K562 (cell line): ENCODE data around the gene CYP46A1. TPM values are rescaled to one million over a fixed set of nuclear protein-coding genes. Genes with fewer than 3 reads are reported as not detected.

Experiments used
- ATAC-seq: fragments of 200-7000 bp; cut with Tn5 transposase; 3 replicates; pipeline ENCODE4 v1.9.1; 2020; ENCODE audit warnings: moderate library complexity
- BruUV-seq: library from RNA; stranded (reverse); fragments of 400-500 nt; replicated peaks from 2 replicates; lab custom pipeline; 2021; lab: Mats Ljungman, UMichigan
- CTCF ChIA-PET: fragments of 300-600 bp; formaldehyde crosslinking; extraction: SDS; loops from one replicate; lab custom pipeline; 2021; ENCODE audit warnings: low intra/inter-chr PET ratio; lab: Yijun Ruan, JAX
- POLR2A ChIA-PET: fragments of 300-600, 350-650 bp; sonication (Branson Sonifier 250); formaldehyde crosslinking; extraction: SDS; loops from one replicate; lab custom pipeline; 2021; ENCODE audit warnings: antibody characterized with exemption, inconsistent platforms; lab: Yijun Ruan, JAX
- DNase-seq, 4 experiments: peaks; one replicate each; pipeline versions ENCODE4 v3.0.0 to v3.0.0-alpha.2; 2011 to 2018; ENCODE audit warnings: low spot score in 3 of 4, mixed read lengths in 3 of 4; ENCODE audit errors: extremely low read depth in 1 of 4
- FAIRE-seq: peaks from 2 replicates; lab custom pipeline; 2011; peaks lifted over from hg19 to GRCh38; lab: Jason Lieb, UNC
- H2AFZ ChIP-seq: 2 replicates; pipeline ENCODE4 v1.6.0; 2011; ENCODE audit warnings: low read depth, low read length, control low read depth, inconsistent platforms
- H3K27ac ChIP-seq: fragments of 200-600 bp; 3 replicates; pipeline ENCODE4 v1.8.0; 2011; ENCODE audit warnings: low read depth, mild to moderate bottlenecking, control low read depth, inconsistent platforms, low read length, moderate library complexity, mixed read lengths; ENCODE audit errors: extremely low read depth
- H3K27me3 ChIP-seq, 2 experiments: fragments of 300-600 bp in 1 of 2; 2 replicates in 1 of 2; 3 replicates in 1 of 2; pipeline versions ENCODE4 v1.6.0 to v1.8.0; 2011; ENCODE audit warnings: inconsistent platforms in 2 of 2, low read length in 2 of 2, mild to moderate bottlenecking in 1 of 2, mixed read lengths in 1 of 2, moderate library complexity in 1 of 2; ENCODE audit not compliant: control insufficient read depth in 2 of 2, insufficient read depth in 2 of 2
- H3K36me3 ChIP-seq: fragments of 300-600 bp; 3 replicates; pipeline ENCODE4 v1.8.0; 2011; ENCODE audit warnings: mild to moderate bottlenecking, low read length, inconsistent platforms; ENCODE audit not compliant: control insufficient read depth, insufficient read depth
- H3K4me1 ChIP-seq, 2 experiments: fragments of 200-600 bp in 1 of 2; replicated peaks in 1 of 2; 2 replicates in 1 of 2; 3 replicates in 1 of 2; pipeline versions ENCODE4 v1.5.1 to v1.8.0; 2011; ENCODE audit warnings: inconsistent platforms in 2 of 2, low read length in 2 of 2, mild to moderate bottlenecking in 1 of 2, mixed read lengths in 1 of 2, moderate library complexity in 1 of 2; ENCODE audit not compliant: control insufficient read depth in 2 of 2, insufficient read depth in 2 of 2
- H3K4me2 ChIP-seq: 2 replicates; pipeline ENCODE4 v1.6.1; 2011; ENCODE audit warnings: low read length, control low read depth, inconsistent platforms, mixed read lengths; ENCODE audit not compliant: insufficient read depth
- H3K4me3 ChIP-seq: fragments of 200-600 bp; sonication (generic), shearing (Covaris generic); 2 replicates; pipeline ENCODE4 v1.5.1; 2016; ENCODE audit warnings: control low read depth, inconsistent platforms
- H3K79me2 ChIP-seq: fragments of 200-600 bp; 3 replicates; pipeline ENCODE4 v1.8.0; 2011; ENCODE audit warnings: low read length, inconsistent platforms; ENCODE audit not compliant: control insufficient read depth, insufficient read depth
- H3K9ac ChIP-seq, 2 experiments: 2 replicates each; pipeline versions ENCODE4 v1.6.0 to v1.6.1; 2011; ENCODE audit warnings: low read depth in 2 of 2, low read length in 2 of 2, control low read depth in 1 of 2, inconsistent platforms in 1 of 2, mild to moderate bottlenecking in 1 of 2, mixed read lengths in 1 of 2; ENCODE audit not compliant: insufficient read depth in 1 of 2
- H3K9me1 ChIP-seq: one replicate; pipeline ENCODE4 v1.6.0; 2011; ENCODE audit warnings: inconsistent platforms, mild to moderate bottlenecking, low read length, moderate library complexity; ENCODE audit not compliant: control insufficient read depth, insufficient read depth
- H3K9me3 ChIP-seq: replicated peaks from 2 replicates; pipeline ENCODE4 v1.5.1; 2011; ENCODE audit warnings: low read depth, low read length, inconsistent platforms; ENCODE audit not compliant: control insufficient read depth, insufficient read depth
- H4K20me1 ChIP-seq: replicated peaks from 2 replicates; pipeline ENCODE4 v1.6.1; 2011; ENCODE audit warnings: low read length, inconsistent platforms, mixed read lengths; ENCODE audit not compliant: control insufficient read depth, insufficient read depth
- AFF1 ChIP-seq, 2 experiments: fragments of 450-650 bp; IDR thresholded peaks; 2 replicates each; pipeline ENCODE4 v1.6.1; 2018; ENCODE audit warnings: mild to moderate bottlenecking in 2 of 2, low read depth in 1 of 2; ENCODE audit not compliant: partially characterized antibody in 2 of 2
- GMEB1 ChIP-seq: fragments of 250-450 bp; sonication (Bioruptor Pico); IDR thresholded peaks from 2 replicates; pipeline ENCODE4 v1.4.0; 2020; ENCODE audit warnings: mild to moderate bottlenecking
- RFX5 ChIP-seq: IDR thresholded peaks from 2 replicates; pipeline ENCODE4 v1.6.1; 2011; ENCODE audit warnings: low read depth, mild to moderate bottlenecking, improper control_type of control experiment, low read length
- SETDB1 ChIP-seq: IDR thresholded peaks from one replicate; pipeline ENCODE4 v1.6.1; 2012; ENCODE audit warnings: low read length, control low read depth, inconsistent platforms
- SRSF3 ChIP-seq: fragments of 200-400 bp; formaldehyde crosslinking; IDR thresholded peaks from 2 replicates; pipeline ENCODE4 v1.6.1; 2016; ENCODE audit warnings: mild to moderate bottlenecking, low read length, moderate library complexity; ENCODE audit not compliant: insufficient read depth
- TEAD2 ChIP-seq: fragments of 450-650 bp; IDR thresholded peaks from 2 replicates; pipeline ENCODE4 v1.6.1; 2016; ENCODE audit warnings: missing genetic modification characterization, control low read depth, missing compliant biosample characterization
- TEAD4 ChIP-seq, 2 experiments: sonication (generic) in 1 of 2; formaldehyde crosslinking in 1 of 2; IDR thresholded peaks; 2 replicates each; pipeline versions ENCODE4 v1.6.1 to v1.8.0; 2012 to 2022; ENCODE audit warnings: borderline replicate concordance in 1 of 2, inconsistent platforms in 1 of 2, low read length in 1 of 2, mild to moderate bottlenecking in 1 of 2, missing genetic modification reagents in 1 of 2
- ZFP1 ChIP-seq: fragments of 450-650 bp; formaldehyde crosslinking; IDR thresholded peaks from 2 replicates; pipeline ENCODE4 v1.4.0; 2020; ENCODE audit warnings: mild to moderate bottlenecking, mixed read lengths
- ZHX1 ChIP-seq: fragments of 150-350 bp; conservative IDR thresholded peaks from 2 replicates; pipeline ENCODE4 v1.6.1; 2014; ENCODE audit warnings: low read length
- ZNF121 ChIP-seq: sonication (generic); formaldehyde crosslinking; conservative IDR thresholded peaks from 2 replicates; pipeline ENCODE4 v1.8.0; 2022; ENCODE audit warnings: missing genetic modification reagents
- WGBS: fragments of 100-300 bp; shearing (Covaris generic); methylation state at CpG from one replicate; pipeline ENCODE4 v1.1.6; 2016; ENCODE audit warnings: low coverage, mixed read lengths; ENCODE audit not compliant: insufficient coverage; ENCODE audit errors: missing lambda C conversion rate; 5-methylcytosine and 5-hydroxymethylcytosine counted together
- in situ Hi-C: fragments of 300-500 bp; cut with MboI; formaldehyde crosslinking; loops from 4 replicates; pipeline ENCODE4 v1.15.0; 2018; ENCODE audit warnings: inconsistent platforms, mixed read lengths
- intact Hi-C: fragments of 100-400 bp; cut with micrococcal nuclease; formaldehyde crosslinking; loops from 2 replicates; pipeline ENCODE4 v1.14.2; 2022
- polyA plus RNA-seq, 8 experiments: library from polyadenylated mRNA; depleted of rRNA in 4 of 8; stranded (reverse) in 5 of 8; unstranded in 3 of 8; fragments of >200 nt; fragmentation: Nextera tagmentation in 2 of 8; fragmentation: Illumina TruSeq in 1 of 8; extraction: Ambion mirVana in 2 of 8; extraction: Trizol in 1 of 8; gene quantifications; 2 replicates each; pipeline versions ENCODE4 v1.2.1 to v1.2.3, GENCODE V29; 2011 to 2014; ENCODE audit warnings: inconsistent platforms in 1 of 8, missing spikeins in 1 of 8
- total RNA-seq, 7 experiments: library from RNA; depleted of rRNA in 6 of 7; stranded (reverse); fragments of >200 nt in 6 of 7; fragmentation: Illumina TruSeq in 2 of 7; extraction: Trizol in 2 of 7; gene quantifications; 2 replicates each; pipeline versions ENCODE4 v1.2.1 to v1.2.3, GENCODE V29; 2011 to 2021; ENCODE audit warnings: low replicate concordance in 1 of 7

CYP46A1 gene
- total and polyA plus RNA-seq, 9 of the 15 experiments (the other 6 are each of a cell fraction or from before 2014, with no cell fraction given): not detected

GRCh38 chr14:99768381-99768780, 84.3 kb downstream of the CYP46A1 start (continued):
- no peak for TF ChIP-seq ZNF121 (CRISPR knock-in tag)

- BruUV-seq: no TSS peak
- in situ Hi-C loops: no loop called here
- CTCF ChIA-PET: no interaction called here
- TF ChIP-seq ZFP1 (CRISPR knock-in tag) (no peak), SRSF3 (no peak), AFF1 (IDR thresholded peaks at IDR 0.05; ENCODE audit: low read depth in 1 of 2, partially characterized antibody in 2 of 2) (no peak), RFX5 (no peak), TEAD4 (IDR thresholded peaks at IDR 0.05; ENCODE audit: low read length) (no peak), TEAD4 (CRISPR knock-in tag; IDR thresholded peaks at IDR 0.05; ENCODE audit: borderline replicate concordance) (no peak), GMEB1 (no peak), ZHX1 (no peak), SETDB1 (no peak), TEAD2 (tag) (no peak)
These were observed 85.0 kb downstream of the CYP46A1 start for GRCh38 chr14:99769123-99769522.

More at GRCh38 chr14:99769123-99769522, 85.0 kb downstream of the CYP46A1 start:
- H3K27me3 ChIP-seq: peaks cover 3 to 24% of the 10 kb centered on the region in 2 experiments; a peak in 3 of 5 replicates
- H3K36me3 ChIP-seq: no peaks in the 10 kb centered on the region
- DNase-seq (no peak), ATAC-seq (no peak), FAIRE-seq (no peak)
- no peak overlapping the region for H3K27ac ChIP-seq
- H3K9me3 ChIP-seq: no peaks in the 10 kb centered on the region
- no peaks in the 10 kb centered on the region for H3K79me2 ChIP-seq
- 0% methylated on average over 5 of the region's 6 CpGs for WGBS
- POLR2A ChIA-PET: no interaction called here
- H3K4me1 ChIP-seq: no peaks in the 10 kb centered on the region
- no peak overlapping the region for H3K4me3 ChIP-seq
- no peak overlapping the region for H2AFZ ChIP-seq
- H3K9me1 ChIP-seq: no peaks in the 10 kb centered on the region
- no peak overlapping the region for H3K4me2 ChIP-seq
- H3K9ac ChIP-seq: no peak overlapping the region
- intact Hi-C loops: no loop called here
- no peaks in the 10 kb centered on the region for H4K20me1 ChIP-seq
